Ovary (tissue), 3 donors: ENCODE data around the gene FBXL22.
A peak's percentile ranks its signal among the peaks of the same experiment; 100 is the strongest.

Source experiments
- CTCF ChIP-seq, 3 donors: fragments of 450-650 bp in 2 of 3; fragments of 200-600 bp in 1 of 3; IDR thresholded peaks; one replicate each; pipeline versions ENCODE4 v1.5.1 to v1.8.0; 2016 to 2022; ENCODE audit warnings: antibody characterized with exemption in 3 of 3, mild to moderate bottlenecking in 1 of 3
- POLR2A ChIP-seq: fragments of 450-650 bp; IDR thresholded peaks from one replicate; pipeline ENCODE4 v1.6.1; 2017; ENCODE audit warnings: antibody characterized with exemption, mild to moderate bottlenecking, moderate library complexity
- donor health status: DM: no; HTN: no; CAD: no.

- TF ChIP-seq CTCF (IDR thresholded peaks at IDR 0.05) (peak in 1 of 3 donors; percentile 43), POLR2A (peak; percentile 57)
Measured at GRCh38 chr15:63600616-63601025, 3.4 kb downstream of the FBXL22 start.
